Uterus (tissue), 2 donors: ENCODE results near the gene SCAPER.

Experiments used
- POLR2A ChIP-seq, 2 donors: fragments of 450-650 bp; IDR thresholded peaks; one replicate each; pipeline ENCODE4 v1.6.1; 2016; ENCODE audit warnings: antibody characterized with exemption in 2 of 2, mild to moderate bottlenecking in 1 of 2, moderate library complexity in 1 of 2
- TF ChIP-seq, protein P1 (sequence below), 4 experiments: fragments of 200-600 bp in 2 of 4; fragments of 450-650 bp in 2 of 4; sonication (generic) in 2 of 4; IDR thresholded peaks; one replicate each; pipeline ENCODE4 v1.5.1; 2016 to 2019; ENCODE audit warnings: antibody characterized with exemption in 4 of 4, mild to moderate bottlenecking in 2 of 4, moderate library complexity in 1 of 4

DNA sequence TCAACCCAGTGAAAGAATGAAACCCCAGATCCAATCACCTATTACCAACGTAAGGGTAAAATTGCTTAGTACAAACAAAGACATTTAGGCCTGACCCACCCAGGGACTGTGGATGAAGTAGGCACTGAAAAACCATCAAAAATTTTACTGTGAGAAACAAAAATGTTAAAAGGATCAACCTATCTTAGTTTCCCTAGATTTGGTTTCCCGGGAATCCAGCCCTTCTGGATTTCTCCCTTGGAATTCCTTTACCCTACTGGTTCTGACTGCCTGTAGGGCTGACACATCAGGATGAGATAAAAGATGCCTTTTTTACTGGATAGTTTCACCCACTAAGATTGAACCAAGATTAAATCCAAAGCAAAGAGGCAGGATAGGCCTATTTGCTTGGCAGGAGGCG is 102.7 kb downstream of the SCAPER start:
- TF ChIP-seq, protein P1, sequence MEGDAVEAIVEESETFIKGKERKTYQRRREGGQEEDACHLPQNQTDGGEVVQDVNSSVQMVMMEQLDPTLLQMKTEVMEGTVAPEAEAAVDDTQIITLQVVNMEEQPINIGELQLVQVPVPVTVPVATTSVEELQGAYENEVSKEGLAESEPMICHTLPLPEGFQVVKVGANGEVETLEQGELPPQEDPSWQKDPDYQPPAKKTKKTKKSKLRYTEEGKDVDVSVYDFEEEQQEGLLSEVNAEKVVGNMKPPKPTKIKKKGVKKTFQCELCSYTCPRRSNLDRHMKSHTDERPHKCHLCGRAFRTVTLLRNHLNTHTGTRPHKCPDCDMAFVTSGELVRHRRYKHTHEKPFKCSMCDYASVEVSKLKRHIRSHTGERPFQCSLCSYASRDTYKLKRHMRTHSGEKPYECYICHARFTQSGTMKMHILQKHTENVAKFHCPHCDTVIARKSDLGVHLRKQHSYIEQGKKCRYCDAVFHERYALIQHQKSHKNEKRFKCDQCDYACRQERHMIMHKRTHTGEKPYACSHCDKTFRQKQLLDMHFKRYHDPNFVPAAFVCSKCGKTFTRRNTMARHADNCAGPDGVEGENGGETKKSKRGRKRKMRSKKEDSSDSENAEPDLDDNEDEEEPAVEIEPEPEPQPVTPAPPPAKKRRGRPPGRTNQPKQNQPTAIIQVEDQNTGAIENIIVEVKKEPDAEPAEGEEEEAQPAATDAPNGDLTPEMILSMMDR (IDR thresholded peaks at IDR 0.05): no peak
- TF ChIP-seq POLR2A (IDR thresholded peaks at IDR 0.05): no peak
